ENCODE results near the gene VAPB. TPM values are rescaled to one million over a fixed set of nuclear protein-coding genes. Genes with fewer than 3 reads are reported as not detected.

Gene VAPB
- total and polyA plus RNA-seq, 2 experiments from 2014 or later, result 8.8 to 37.0 TPM

- Histone ChIP-seq H3K36me3 (ENCODE audit: low read depth) (peaks cover 60% of the 10 kb centered on the region), H3K9me2 (ENCODE audit: insufficient read depth) (no peaks in the 10 kb centered on the region), H3K27me3 (replicated peaks; ENCODE audit: insufficient read depth) (no peaks in the 10 kb centered on the region), H3K9me3 (ENCODE audit: low read depth) (no peaks in the 10 kb centered on the region), H3K27ac (no peak overlapping the region), H3K4me1 (ENCODE audit: insufficient read depth) (peaks cover 6% of the 10 kb centered on the region; the same call in 1 of the 2 replicates), H2AFZ (no peak overlapping the region), H3K4me3 (no peak overlapping the region), H3K4me2 (ENCODE audit: unreplicated experiment) (no peak overlapping the region), H3K79me2 (ENCODE audit: insufficient read depth) (no peaks in the 10 kb centered on the region; the same call in 1 of the 2 replicates), H3K9ac (no peak overlapping the region), H4K20me1 (ENCODE audit: insufficient read depth) (no peaks in the 10 kb centered on the region), H3F3A (ENCODE audit: insufficient read depth) (no peaks in the 10 kb centered on the region)
- TF ChIP-seq EZH2 (IDR thresholded peaks at IDR 0.05; ENCODE audit: insufficient read depth, poor library complexity, severe bottlenecking) (no peak), EZH2phosphoT487 (IDR thresholded peaks at IDR 0.05; ENCODE audit: insufficient read depth, low read depth) (no peak)
- WGBS, 2 experiments (ENCODE audit: low coverage in 1 of 2, low lambda C conversion rate in 2 of 2, missing lambda C conversion rate in 2 of 2), result 78 to 86% methylated on average over 8 of the region's 8 CpGs
- DNase-seq, result no peak
- in situ Hi-C loops (cut with MboI), result no loop called here
Observed at GRCh38 chr20:58359441-58359840, 29.6 kb upstream of the VAPB start.

DNA sequence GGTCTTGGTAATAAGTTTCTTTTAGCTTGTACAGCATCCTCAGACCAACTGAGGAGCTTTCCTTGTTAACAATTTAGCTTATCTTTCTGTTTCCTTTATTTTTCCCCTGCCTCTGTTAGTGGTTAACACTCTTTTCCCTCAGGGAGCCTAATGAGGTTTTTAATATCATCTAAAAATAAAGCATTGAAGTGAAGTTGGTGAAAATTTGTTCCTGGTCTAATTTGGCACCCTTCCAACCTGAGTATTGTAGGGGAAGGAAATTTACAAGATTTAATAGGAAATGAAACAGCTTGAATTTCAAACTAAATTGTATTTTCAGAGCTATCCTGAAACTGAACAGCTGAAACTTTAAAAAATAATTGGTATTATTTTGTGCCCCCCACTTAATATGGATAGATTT lies 28.1 kb upstream of the VAPB start:
- Histone ChIP-seq H3K4me2 (ENCODE audit: unreplicated experiment) (no peak overlapping the region), H3K79me2 (ENCODE audit: insufficient read depth) (no peaks in the 10 kb centered on the region; the same call in 1 of the 2 replicates)
- in situ Hi-C loops (cut with MboI), result no loop called here

GRCh38 chr20:58361481-58362205 lies 27.4 kb upstream of the VAPB start:
- Histone ChIP-seq H3K9ac (no peak overlapping the region), H3K9me2 (ENCODE audit: insufficient read depth) (no peaks in the 10 kb centered on the region), H3F3A (ENCODE audit: insufficient read depth) (no peaks in the 10 kb centered on the region), H3K27ac (0 out of 2 replicates have a peak overlapping the region, but pooled peaks have one; percentile 7), H3K9me3 (ENCODE audit: low read depth) (no peaks in the 10 kb centered on the region), H2AFZ (no peak overlapping the region), H4K20me1 (ENCODE audit: insufficient read depth) (no peaks in the 10 kb centered on the region), H3K36me3 (ENCODE audit: low read depth) (peaks cover 55% of the 10 kb centered on the region), H3K4me3 (no peak overlapping the region), H3K4me2 (ENCODE audit: unreplicated experiment) (no peak overlapping the region), H3K4me1 (ENCODE audit: insufficient read depth) (peaks cover 6% of the 10 kb centered on the region; the same call in 1 of the 2 replicates), H3K27me3 (replicated peaks; ENCODE audit: insufficient read depth) (no peaks in the 10 kb centered on the region), H3K79me2 (ENCODE audit: insufficient read depth) (no peaks in the 10 kb centered on the region; the same call in 1 of the 2 replicates)
- 36 to 42% methylated on average over 9 of the region's 9 CpGs for WGBS, 2 experiments (ENCODE audit: low coverage in 1 of 2, low lambda C conversion rate in 2 of 2, missing lambda C conversion rate in 2 of 2)
- in situ Hi-C loops (cut with MboI), result no loop called here
- peak; percentile 58 for DNase-seq
- TF ChIP-seq EZH2phosphoT487 (IDR thresholded peaks at IDR 0.05; ENCODE audit: insufficient read depth, low read depth) (no peak), EZH2 (IDR thresholded peaks at IDR 0.05; ENCODE audit: insufficient read depth, poor library complexity, severe bottlenecking) (no peak)

More for the DNA sequence above, 28.1 kb upstream of the VAPB start:
- no peaks in the 10 kb centered on the region for H3K27me3 ChIP-seq (replicated peaks; ENCODE audit: insufficient read depth)
- no peak overlapping the region for H3K4me3 ChIP-seq
- H4K20me1 ChIP-seq (ENCODE audit: insufficient read depth), result no peaks in the 10 kb centered on the region
- H3K27ac ChIP-seq, result 0 out of 2 replicates have a peak overlapping the region, but pooled peaks have one; percentile 2
- H3K9me2 ChIP-seq (ENCODE audit: insufficient read depth), result no peaks in the 10 kb centered on the region
- peaks cover 6% of the 10 kb centered on the region; the same call in 1 of the 2 replicates for H3K4me1 ChIP-seq (ENCODE audit: insufficient read depth)
- no peaks in the 10 kb centered on the region for H3K9me3 ChIP-seq (ENCODE audit: low read depth)
- H3F3A ChIP-seq (ENCODE audit: insufficient read depth), result no peaks in the 10 kb centered on the region
- TF ChIP-seq EZH2 (IDR thresholded peaks at IDR 0.05; ENCODE audit: insufficient read depth, poor library complexity, severe bottlenecking) (no peak), EZH2phosphoT487 (IDR thresholded peaks at IDR 0.05; ENCODE audit: insufficient read depth, low read depth) (no peak)
- H2AFZ ChIP-seq, result no peak overlapping the region
- no peak for DNase-seq
- H3K9ac ChIP-seq, result no peak overlapping the region
- H3K36me3 ChIP-seq (ENCODE audit: low read depth), result peaks cover 61% of the 10 kb centered on the region

DNA sequence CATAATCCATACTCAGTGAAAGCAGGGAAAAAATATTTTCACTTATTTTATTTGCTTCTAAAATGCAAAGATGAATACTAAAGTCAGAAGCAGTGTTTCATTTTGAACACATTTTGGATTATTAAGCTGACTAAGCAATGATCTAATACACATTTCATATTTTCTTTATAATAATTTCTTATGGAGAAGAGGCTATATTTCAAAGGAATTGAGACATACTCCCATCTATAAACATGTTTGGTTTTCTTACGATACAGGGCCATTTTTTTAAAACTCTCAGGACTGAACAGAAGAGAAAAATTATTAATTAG lies 26.9 kb upstream of the VAPB start:
- Histone ChIP-seq H3K4me2 (ENCODE audit: unreplicated experiment) (no peak overlapping the region), H3K4me3 (no peak overlapping the region), H3K36me3 (ENCODE audit: low read depth) (peaks cover 50% of the 10 kb centered on the region), H3K9ac (no peak overlapping the region), H3K79me2 (ENCODE audit: insufficient read depth) (no peaks in the 10 kb centered on the region), H3K9me2 (ENCODE audit: insufficient read depth) (no peaks in the 10 kb centered on the region), H4K20me1 (ENCODE audit: insufficient read depth) (no peaks in the 10 kb centered on the region), H3K27ac (0 out of 2 replicates have a peak overlapping the region, but pooled peaks have one; percentile 7), H3F3A (ENCODE audit: insufficient read depth) (no peaks in the 10 kb centered on the region), H2AFZ (no peak overlapping the region), H3K27me3 (replicated peaks; ENCODE audit: insufficient read depth) (no peaks in the 10 kb centered on the region), H3K4me1 (ENCODE audit: insufficient read depth) (peaks cover 6% of the 10 kb centered on the region; the same call in 1 of the 2 replicates), H3K9me3 (ENCODE audit: low read depth) (no peaks in the 10 kb centered on the region)
- WGBS, 2 experiments (ENCODE audit: low coverage in 1 of 2, low lambda C conversion rate in 2 of 2, missing lambda C conversion rate in 2 of 2), result 98 to 100% methylated on average over 1 of the region's 1 CpG
- TF ChIP-seq EZH2phosphoT487 (IDR thresholded peaks at IDR 0.05; ENCODE audit: insufficient read depth, low read depth) (no peak), EZH2 (IDR thresholded peaks at IDR 0.05; ENCODE audit: insufficient read depth, poor library complexity, severe bottlenecking) (no peak)
- no peak for DNase-seq
- in situ Hi-C loops (cut with MboI), result no loop called here

All from GM23248 (cell line).